NCI-H510A (cell line): Measurements from ENCODE around the gene MORN2.

Source experiments
- DNase-seq: peaks from one replicate; lab custom pipeline; 2025; lab: John Stamatoyannopoulos, UW

The MORN2 gene

DNA sequence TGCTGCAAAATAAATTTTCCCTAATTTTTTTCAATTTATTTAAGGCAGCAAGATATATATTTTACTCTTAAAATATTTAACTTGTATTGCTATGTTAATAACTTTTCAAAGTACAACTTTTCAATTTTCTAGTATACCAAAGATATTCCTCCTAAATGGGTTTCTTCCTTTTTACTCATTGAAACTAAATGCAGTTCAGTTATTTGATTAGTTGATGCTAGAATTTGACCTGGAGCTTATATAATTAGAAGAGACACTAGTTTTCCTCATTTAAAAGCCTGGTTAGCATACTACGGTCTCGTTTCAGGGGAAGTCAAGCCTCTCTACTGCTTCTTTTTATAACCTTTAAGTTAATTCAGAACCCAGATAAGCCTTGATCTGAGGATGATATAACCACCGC lies 13.8 kb downstream of the MORN2 start, which contains the start of gene ARHGEF33:
Gene ARHGEF33 (plus strand): TSS at position 301 of the 400 bp plus-strand sequence. CDS start 29,573 bp downstream, outside the sequence.
- no peak for DNase-seq

DNA sequence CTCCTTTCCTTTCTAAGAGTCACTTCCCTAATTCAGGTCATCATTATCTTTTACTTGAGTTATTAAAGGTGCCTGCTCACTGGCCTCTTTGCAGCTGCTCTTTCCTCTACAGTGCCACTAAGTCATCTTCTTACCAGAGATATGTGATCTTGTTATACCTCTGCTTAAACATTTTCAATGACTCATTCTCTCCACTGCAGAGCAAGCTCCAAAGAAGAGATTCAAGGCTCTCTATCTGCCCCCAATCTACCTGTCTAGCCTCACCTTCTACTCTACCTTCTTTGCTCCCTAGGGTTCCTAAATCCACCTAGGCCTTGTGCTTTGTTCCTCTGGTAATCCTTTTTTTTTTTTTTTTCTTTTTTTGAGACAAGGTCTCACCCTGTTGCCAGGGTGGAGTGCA lies 17.0 kb downstream of the MORN2 start:
- no peak for DNase-seq

DNA sequence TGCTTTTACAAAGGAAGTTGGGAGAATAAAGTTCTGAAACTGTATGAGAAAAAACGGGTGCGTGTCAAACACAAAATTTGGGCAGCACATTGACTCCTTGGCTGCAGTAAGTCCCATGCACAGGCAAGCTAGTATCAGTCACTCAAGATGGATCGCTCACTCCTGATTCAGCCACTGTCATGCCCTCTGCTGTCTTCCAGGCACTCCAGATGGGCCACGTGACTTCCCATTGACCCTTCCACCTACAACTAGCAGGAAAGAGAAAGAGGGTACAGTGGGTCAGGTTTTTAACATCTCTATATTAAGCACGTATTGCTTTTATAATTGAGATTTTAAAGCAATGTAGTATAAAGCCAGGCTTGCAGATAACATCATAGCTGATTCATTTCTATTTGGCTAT lies 22.5 kb downstream of the MORN2 start:
- no peak for DNase-seq

DNA sequence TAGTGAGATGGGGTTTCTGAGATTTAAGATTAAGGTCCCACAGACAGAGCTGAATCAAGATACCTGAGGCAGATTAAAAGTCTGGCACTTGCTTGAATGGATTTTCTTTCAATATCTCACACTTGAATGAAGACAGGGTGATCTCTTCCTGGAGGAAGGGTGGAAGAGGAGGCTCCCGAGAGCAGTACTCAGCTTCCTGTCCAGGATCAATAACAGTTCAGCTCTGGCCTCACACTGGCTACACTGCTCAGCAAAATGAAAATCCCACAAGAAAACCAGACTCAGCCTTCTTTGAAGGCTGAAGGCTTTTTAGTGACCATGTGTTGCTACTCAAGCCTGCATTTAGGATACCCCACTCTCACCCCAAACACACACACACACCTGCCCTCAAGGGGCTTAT lies 24.9 kb downstream of the MORN2 start:
- DNase-seq, result no peak

DNA sequence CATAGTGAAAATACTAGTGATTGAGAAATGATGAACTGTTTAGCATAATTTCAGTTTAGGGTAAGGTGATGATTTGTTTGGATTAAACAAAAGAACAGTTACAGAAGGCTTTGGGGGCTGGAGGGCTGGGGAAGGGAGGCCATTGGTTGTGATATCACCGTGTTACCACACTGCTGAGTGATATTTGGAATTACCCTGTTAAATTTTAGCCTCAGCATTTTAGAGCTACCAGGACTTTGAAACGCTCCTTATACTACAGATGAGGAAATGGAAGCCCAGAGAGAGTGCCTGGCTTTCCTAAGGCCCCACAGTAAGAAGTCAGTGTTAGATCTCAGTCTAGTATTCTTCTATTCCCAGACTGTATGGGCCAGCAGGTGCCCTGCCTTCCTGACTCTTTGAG lies 29.5 kb downstream of the MORN2 start:
- no peak for DNase-seq

DNA sequence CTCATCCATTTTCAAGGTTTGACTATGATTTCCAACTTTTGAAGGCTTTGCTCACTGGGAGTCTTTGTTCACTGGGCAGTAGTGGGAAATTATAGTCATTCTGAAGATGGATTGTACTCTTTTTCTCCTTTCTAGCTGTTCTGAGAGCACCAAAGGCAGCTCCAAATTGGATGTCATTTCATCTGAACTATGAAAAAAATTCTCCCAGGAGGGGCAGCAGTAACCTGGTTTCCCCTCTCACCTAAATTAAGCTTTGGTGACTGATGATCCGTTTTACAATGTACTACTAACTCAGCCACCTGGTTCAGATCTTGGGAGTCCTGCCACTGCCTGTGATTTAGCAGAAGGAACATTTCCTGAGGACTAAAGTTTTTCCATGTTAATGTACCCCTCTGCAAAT lies 31.5 kb downstream of the MORN2 start:
- no peak for DNase-seq

DNA sequence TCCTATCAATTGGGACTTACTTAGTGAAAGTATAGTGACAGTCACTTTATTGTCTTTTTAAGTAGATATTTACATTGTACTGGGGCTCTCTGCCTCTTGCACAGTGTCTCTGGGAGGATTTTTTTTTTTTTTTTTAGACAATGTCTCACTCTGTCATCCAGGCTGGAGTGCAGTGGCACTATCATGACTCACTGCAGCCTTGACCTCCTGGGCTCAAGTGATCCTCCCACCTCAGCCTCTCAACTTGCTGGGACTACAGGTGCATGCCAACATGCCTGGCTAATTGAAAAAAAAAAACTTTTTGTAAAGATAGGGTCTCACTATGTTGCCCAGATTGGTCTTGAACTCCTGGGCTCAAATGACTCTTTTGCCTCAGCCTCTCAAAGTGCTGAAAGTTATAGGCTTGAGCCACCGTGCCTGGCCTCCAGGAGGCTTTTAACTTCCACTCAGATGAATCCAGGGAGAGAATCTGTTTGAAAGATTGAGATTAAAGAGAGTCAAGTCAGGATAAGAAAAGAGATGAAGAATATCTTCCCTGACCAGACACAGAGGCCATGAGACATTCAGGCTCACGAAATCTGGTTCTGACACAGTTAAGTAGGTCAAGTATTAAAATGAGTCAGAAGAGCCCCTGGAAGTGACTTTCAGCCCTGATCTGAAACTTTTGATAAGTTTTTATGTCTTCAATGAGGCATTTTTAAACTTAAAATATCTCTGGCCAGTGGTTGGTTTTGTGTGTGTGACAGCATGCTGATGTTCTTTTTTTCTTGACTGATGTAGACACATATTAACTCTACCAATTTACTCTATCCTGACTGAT lies 32.2 kb downstream of the MORN2 start:
- DNase-seq, result no peak

DNA sequence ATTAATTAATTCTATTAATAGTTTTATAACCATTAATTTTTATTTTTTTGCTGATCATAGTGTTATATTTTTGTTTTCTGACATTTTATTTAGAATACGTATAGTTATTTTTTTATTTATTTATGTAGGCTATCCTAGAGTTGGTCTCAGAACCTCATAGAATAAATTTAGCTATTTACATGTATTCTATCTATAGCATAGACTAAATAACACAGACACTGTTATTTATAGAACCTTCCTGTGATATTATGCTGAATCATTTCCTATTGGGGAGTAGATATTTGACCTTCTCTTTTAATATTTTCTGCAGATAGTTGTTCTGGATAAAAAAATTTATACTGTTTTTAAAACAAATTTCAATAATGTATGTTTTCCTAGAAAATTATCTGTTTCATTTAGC lies 34.1 kb downstream of the MORN2 start:
- DNase-seq, result no peak

DNA sequence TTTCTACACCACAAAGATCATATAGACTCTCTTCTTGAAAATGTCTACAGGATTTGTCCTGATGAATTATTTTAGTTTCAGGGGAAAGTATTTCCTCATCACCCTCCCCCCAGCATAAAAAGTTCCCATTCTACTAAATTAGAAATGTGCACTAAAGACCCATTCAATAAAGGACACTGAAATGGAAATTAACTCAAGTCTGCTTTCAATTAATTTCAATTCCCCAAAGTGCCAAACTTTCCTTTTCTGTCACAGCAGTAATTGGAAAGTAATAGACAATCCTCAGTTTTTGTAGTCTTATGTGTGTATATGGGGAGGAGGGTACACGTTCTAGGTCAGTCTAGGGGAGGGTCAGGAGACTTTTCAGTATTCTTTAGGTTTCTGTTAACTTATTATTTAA lies 35.4 kb downstream of the MORN2 start:
- no peak for DNase-seq

DNA sequence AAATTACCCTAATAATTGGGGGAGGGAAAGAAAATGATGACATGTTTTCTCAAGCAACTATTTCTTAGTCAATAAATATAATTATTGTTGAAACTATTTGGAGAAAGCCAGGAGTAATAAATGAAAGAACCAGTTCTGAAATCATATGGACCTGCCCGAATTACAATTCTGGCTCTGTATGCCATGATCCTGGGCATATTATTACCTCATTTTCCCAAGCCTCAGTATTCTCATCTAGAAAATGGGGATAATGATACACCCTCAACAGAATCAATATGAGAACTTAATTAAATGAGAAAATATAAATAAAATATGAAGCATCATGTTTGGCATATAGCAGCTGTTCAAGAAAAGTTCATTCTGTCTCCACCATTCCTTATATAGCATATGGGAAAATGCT lies 36.8 kb downstream of the MORN2 start:
- DNase-seq, result no peak

DNA sequence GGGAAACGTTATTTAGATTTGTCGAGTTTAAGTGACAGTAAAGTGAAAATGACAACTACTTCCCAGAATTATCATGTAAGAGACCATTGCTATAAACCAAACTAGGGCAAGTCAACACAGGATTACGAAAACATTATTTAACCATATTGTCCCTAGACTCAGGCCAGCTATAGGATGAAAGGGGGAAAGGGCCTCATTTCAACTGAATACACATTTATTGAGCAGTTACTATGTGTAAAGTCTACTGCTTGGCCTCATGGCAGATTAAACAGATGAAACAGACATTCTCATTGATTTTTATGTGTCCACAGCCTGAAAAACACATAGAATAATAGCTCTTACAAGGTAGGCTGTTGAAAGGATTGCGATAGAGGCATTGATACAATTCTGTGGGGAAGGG lies 46.6 kb downstream of the MORN2 start:
- no peak for DNase-seq

DNA sequence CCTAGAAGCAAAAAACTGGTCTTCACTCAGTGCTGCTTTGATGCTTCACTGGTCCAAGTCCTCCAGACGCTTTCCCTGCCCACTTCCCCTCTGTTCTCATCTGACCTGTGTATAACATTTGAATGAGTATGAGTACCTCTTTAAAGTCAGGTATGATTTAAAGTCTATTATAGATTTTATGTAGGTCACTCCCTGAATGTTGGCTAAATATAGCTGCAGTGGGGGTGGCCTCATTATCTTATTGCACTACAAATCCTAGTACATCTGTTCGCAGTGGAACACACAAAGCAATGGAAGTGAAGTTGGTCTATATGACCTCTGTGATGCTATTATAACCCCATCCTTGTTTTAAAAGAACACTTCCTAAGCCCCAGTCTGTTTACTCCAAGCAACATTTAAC lies 47.1 kb downstream of the MORN2 start:
- no peak for DNase-seq

DNA sequence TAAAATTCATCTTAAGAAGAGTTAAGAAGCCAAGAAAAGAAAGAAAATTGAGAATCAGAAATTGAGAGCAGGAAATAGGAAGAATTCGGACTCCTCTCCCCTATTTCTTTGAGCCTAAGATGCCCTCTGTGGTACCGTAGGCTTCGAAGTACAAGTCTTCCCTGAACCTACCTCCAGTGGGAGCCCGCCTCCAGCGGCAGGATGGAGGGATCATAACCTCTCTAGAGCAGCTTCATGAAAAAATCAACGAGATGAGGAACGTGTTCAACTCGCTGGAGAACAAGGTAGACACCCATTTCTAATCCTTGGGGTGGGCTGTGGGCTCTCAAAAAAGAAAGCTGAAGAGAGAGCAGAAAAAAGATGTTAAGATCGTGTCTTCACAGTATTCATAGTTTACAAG lies 50.2 kb downstream of the MORN2 start:
- DNase-seq, result no peak

DNA sequence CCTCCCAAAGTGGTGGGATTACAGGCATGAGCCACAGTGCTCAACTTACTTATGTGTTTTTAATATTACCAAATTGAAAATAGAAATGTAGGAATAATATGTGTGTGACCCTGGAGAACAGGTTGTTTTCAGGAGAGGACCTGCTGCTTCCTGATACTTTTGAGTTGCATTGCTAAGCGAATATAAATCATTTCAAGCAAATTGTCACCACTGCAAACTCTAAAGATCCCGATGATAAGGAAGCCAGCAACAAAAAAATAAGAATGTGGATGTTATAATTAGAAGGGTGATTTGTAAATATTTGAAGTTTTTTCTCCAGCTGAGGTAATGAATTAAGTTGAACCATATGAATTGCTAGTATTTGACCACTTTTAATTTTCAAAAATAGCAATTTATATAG lies 54.8 kb downstream of the MORN2 start:
- DNase-seq, result no peak
